AML-193 (cell line): ENCODE measurements around the gene PLEKHG5.
"Not testable (repeated sequence)": the region's sequence is repeated elsewhere in the genome, so short reads cannot be mapped to it uniquely, and the experiment has no call there.

ENCODE experiments used
- DNase-seq, 2 experiments: peaks; one replicate each; lab custom pipeline; 2025; lab: John Stamatoyannopoulos, UW

Gene PLEKHG5

GRCh38 chr1:6496890-6497214 is 5.4 kb upstream of the PLEKHG5 start:
- no peak for DNase-seq

GRCh38 chr1:6496365-6496721 is 4.9 kb upstream of the PLEKHG5 start:
- DNase-seq = no peak

- no peak for DNase-seq
Measured at GRCh38 chr1:6495540-6496364, 4.3 kb upstream of the PLEKHG5 start.

GRCh38 chr1:6495041-6495441 is 3.6 kb upstream of the PLEKHG5 start:
- DNase-seq = no peak

GRCh38 chr1:6494627-6495026 is 3.2 kb upstream of the PLEKHG5 start:
- no peak for DNase-seq

GRCh38 chr1:6493834-6494223 is 2.4 kb upstream of the PLEKHG5 start:
- not testable (repeated sequence) for DNase-seq

GRCh38 chr1:6491966-6492365 is 499 bp upstream of the PLEKHG5 start:
- DNase-seq = no peak

GRCh38 chr1:6491081-6491449 is 402 bp downstream of the PLEKHG5 start:
- no peak for DNase-seq

GRCh38 chr1:6490181-6491080 is 1.0 kb downstream of the PLEKHG5 start:
- DNase-seq = peak in 1 of 2 experiments; percentile 2

GRCh38 chr1:6489799-6490180 is 1.7 kb downstream of the PLEKHG5 start:
- DNase-seq = peak; percentile 46 to 53

GRCh38 chr1:6489383-6489765 is 2.1 kb downstream of the PLEKHG5 start:
- no peak for DNase-seq

GRCh38 chr1:6488602-6489382 is 2.7 kb downstream of the PLEKHG5 start:
- DNase-seq = no peak

- no peak for DNase-seq
Measured at GRCh38 chr1:6487804-6488484, 3.5 kb downstream of the PLEKHG5 start.

GRCh38 chr1:6486433-6487011 is 4.9 kb downstream of the PLEKHG5 start:
- DNase-seq = peak; percentile 62 to 78

GRCh38 chr1:6485168-6486101 is 6.0 kb downstream of the PLEKHG5 start:
- no peak for DNase-seq

- DNase-seq = no peak
Measured at GRCh38 chr1:6484826-6485167, 6.7 kb downstream of the PLEKHG5 start.

- DNase-seq = no peak
Measured at GRCh38 chr1:6483761-6484117, 7.7 kb downstream of the PLEKHG5 start.

GRCh38 chr1:6483017-6483760 is 8.3 kb downstream of the PLEKHG5 start:
- no peak for DNase-seq

- no peak for DNase-seq
Measured at GRCh38 chr1:6481820-6482219, 9.6 kb downstream of the PLEKHG5 start.
